Neutrophil (primary cell): ENCODE data around the gene NPHS1.
"Not testable (repeated sequence)": the region's sequence is repeated elsewhere in the genome, so short reads cannot be mapped to it uniquely, and the experiment has no call there.

Experiments used
- H3K27ac ChIP-seq: fragments of 200-600 bp; sonication (generic); 2 replicates; pipeline ENCODE4 v1.5.1; 2016; ENCODE audit warnings: mild to moderate bottlenecking, moderate library complexity
- H3K27me3 ChIP-seq: fragments of 200-600 bp; sonication (generic); 2 replicates; pipeline ENCODE4 v1.6.0; 2016; ENCODE audit warnings: mild to moderate bottlenecking
- H3K36me3 ChIP-seq: fragments of 200-600 bp; sonication (generic); 2 replicates; pipeline ENCODE4 v1.5.1; 2017
- H3K4me1 ChIP-seq, 2 experiments: fragments of 200-600 bp in 1 of 2; sonication (generic) in 1 of 2; 1 replicate in 1 of 2; 2 replicates in 1 of 2; pipeline versions ENCODE4 v1.5.1 to v1.6.1; 2013 to 2016; ENCODE audit warnings: low read depth in 1 of 2, low read length in 1 of 2, mild to moderate bottlenecking in 1 of 2, moderate library complexity in 1 of 2; ENCODE audit not compliant: control insufficient read depth in 1 of 2, insufficient read depth in 1 of 2
- H3K4me3 ChIP-seq, 2 experiments: fragments of 200-600 bp in 1 of 2; sonication (generic) in 1 of 2; 1 replicate in 1 of 2; 2 replicates in 1 of 2; pipeline ENCODE4 v1.5.1; 2013 to 2016; ENCODE audit warnings: low read depth in 1 of 2, low read length in 1 of 2, mild to moderate bottlenecking in 1 of 2, moderate library complexity in 1 of 2
- H3K9me3 ChIP-seq: fragments of 200-600 bp; sonication (generic); 2 replicates; pipeline ENCODE4 v1.5.1; 2016
- CTCF ChIP-seq: fragments of 200-600 bp; sonication (generic); IDR thresholded peaks from 2 replicates; pipeline ENCODE4 v1.5.1; 2016; ENCODE audit warnings: antibody characterized with exemption

NPHS1 gene

GRCh38 chr19:35897706-35898451 is 45.6 kb upstream of the NPHS1 start:
- Histone ChIP-seq H3K4me1 (peaks cover 51 to 52% of the 10 kb centered on the region in 2 experiments), H3K27ac (peak overlapping the region; percentile 100), H3K27me3 (no peaks in the 10 kb centered on the region), H3K36me3 (peaks cover 51% of the 10 kb centered on the region), H3K9me3 (no peaks in the 10 kb centered on the region), H3K4me3 (peak overlapping the region; percentile 87 to 93)
- TF ChIP-seq CTCF, result no peak

- peaks cover 39 to 40% of the 10 kb centered on the region in 2 experiments for H3K4me1 ChIP-seq
- H3K4me3 ChIP-seq, result no peak overlapping the region
- H3K27me3 ChIP-seq, result no peaks in the 10 kb centered on the region
- peaks cover 64% of the 10 kb centered on the region for H3K36me3 ChIP-seq
- H3K9me3 ChIP-seq, result no peaks in the 10 kb centered on the region
- TF ChIP-seq CTCF, result no peak
- H3K27ac ChIP-seq, result peak overlapping the region; percentile 100
These were observed 44.3 kb upstream of the NPHS1 start for GRCh38 chr19:35896643-35897040.

- no peaks in the 10 kb centered on the region for H3K9me3 ChIP-seq
- H3K36me3 ChIP-seq, result peaks cover 68% of the 10 kb centered on the region
- peak overlapping the region; percentile 100 for H3K27ac ChIP-seq
- no peak for TF ChIP-seq CTCF
- H3K27me3 ChIP-seq, result no peaks in the 10 kb centered on the region
- H3K4me1 ChIP-seq, result peaks cover 33 to 34% of the 10 kb centered on the region in 2 experiments
- H3K4me3 ChIP-seq, result no peak overlapping the region
These were observed 43.8 kb upstream of the NPHS1 start for GRCh38 chr19:35895911-35896642.

GRCh38 chr19:35894342-35894741 is 42.0 kb upstream of the NPHS1 start:
- peak overlapping the region; percentile 56 for H3K27ac ChIP-seq
- H3K4me3 ChIP-seq, result no peak overlapping the region
- no peak for TF ChIP-seq CTCF
- H3K9me3 ChIP-seq, result no peaks in the 10 kb centered on the region
- H3K4me1 ChIP-seq, result peaks cover 27 to 30% of the 10 kb centered on the region in 2 experiments
- H3K27me3 ChIP-seq, result no peaks in the 10 kb centered on the region
- H3K36me3 ChIP-seq, result peaks cover 86% of the 10 kb centered on the region

- H3K27me3 ChIP-seq, H3K4me3 ChIP-seq, H3K9me3 ChIP-seq: not testable (repeated sequence)
- H3K4me1 ChIP-seq, result peaks cover 7 to 12% of the 10 kb centered on the region in 2 experiments
- H3K36me3 ChIP-seq, result peaks cover 99% of the 10 kb centered on the region
- peak overlapping the region; percentile 50 for H3K27ac ChIP-seq
These were observed 39.5 kb upstream of the NPHS1 start for GRCh38 chr19:35891819-35892218.

- no peaks in the 10 kb centered on the region for H3K4me1 ChIP-seq
- H3K4me3 ChIP-seq, result no peak overlapping the region
- H3K27ac ChIP-seq, result peak overlapping the region; percentile 61
- no peaks in the 10 kb centered on the region for H3K27me3 ChIP-seq
- peaks cover 7% of the 10 kb centered on the region for H3K9me3 ChIP-seq
- peaks cover 93% of the 10 kb centered on the region for H3K36me3 ChIP-seq
- TF ChIP-seq CTCF, result no peak
These were observed 37.9 kb upstream of the NPHS1 start for GRCh38 chr19:35890113-35890650.
